Hepatocyte (in vitro differentiated cells): ENCODE measurements around the gene DNAH11. TPM values are rescaled to one million over a fixed set of nuclear protein-coding genes. Genes with fewer than 3 reads are reported as not detected.
"Not testable (repeated sequence)": the region's sequence is repeated elsewhere in the genome, so short reads cannot be mapped to it uniquely, and the experiment has no call there.

Source experiments
- DNase-seq: peaks from one replicate; pipeline ENCODE4 v3.0.0-alpha.2; 2016; ENCODE audit warnings: low spot score
- H2AFZ ChIP-seq: fragments of 200-600 bp; sonication (generic); 2 replicates; pipeline ENCODE4 v1.6.0; 2016; ENCODE audit warnings: antibody characterized with exemption, mild to moderate bottlenecking
- H3K27ac ChIP-seq: fragments of 200-600 bp; sonication (generic); 2 replicates; pipeline ENCODE4 v1.5.1; 2016; ENCODE audit warnings: mild to moderate bottlenecking
- H3K27me3 ChIP-seq: fragments of 200-600 bp; sonication (generic); 2 replicates; pipeline ENCODE4 v1.6.1; 2016
- H3K36me3 ChIP-seq: fragments of 200-600 bp; sonication (generic); replicated peaks from 2 replicates; pipeline ENCODE4 v1.5.1; 2016; ENCODE audit warnings: low read depth; ENCODE audit not compliant: insufficient read depth
- H3K4me1 ChIP-seq: fragments of 200-600 bp; sonication (generic); 2 replicates; pipeline ENCODE4 v1.5.1; 2016; ENCODE audit warnings: mild to moderate bottlenecking, moderate library complexity; ENCODE audit not compliant: insufficient read depth
- H3K4me2 ChIP-seq: fragments of 200-600 bp; sonication (generic); 2 replicates; pipeline ENCODE4 v1.6.0; 2016
- H3K4me3 ChIP-seq: fragments of 200-600 bp; sonication (generic); 2 replicates; pipeline ENCODE4 v1.5.1; 2016; ENCODE audit warnings: mild to moderate bottlenecking
- H3K79me2 ChIP-seq: fragments of 200-600 bp; sonication (generic); 2 replicates; pipeline ENCODE4 v1.6.0; 2017; ENCODE audit warnings: mild to moderate bottlenecking
- H3K9me2 ChIP-seq: fragments of 200-600 bp; sonication (generic); replicated peaks from 2 replicates; pipeline ENCODE4 v1.6.0; 2017; ENCODE audit warnings: mild to moderate bottlenecking; ENCODE audit not compliant: insufficient read depth
- H3K9me3 ChIP-seq: fragments of 200-600 bp; sonication (generic); 2 replicates; pipeline ENCODE4 v1.5.1; 2016; ENCODE audit warnings: low read depth, mild to moderate bottlenecking
- H4K20me1 ChIP-seq: fragments of 200-600 bp; sonication (generic); 2 replicates; pipeline ENCODE4 v1.6.0; 2016; ENCODE audit warnings: mild to moderate bottlenecking; ENCODE audit not compliant: insufficient read depth, poor library complexity, severe bottlenecking
- EZH2 ChIP-seq: fragments of 200-600 bp; sonication (generic); IDR thresholded peaks from 2 replicates; pipeline ENCODE4 v1.6.1; 2016; ENCODE audit warnings: antibody characterized with exemption, mild to moderate bottlenecking, borderline replicate concordance
- EZH2phosphoT487 ChIP-seq: fragments of 200-600 bp; sonication (generic); IDR thresholded peaks from one replicate; pipeline ENCODE4 v1.6.1; 2018; ENCODE audit warnings: antibody characterized with exemption, mild to moderate bottlenecking, low read depth, moderate library complexity; ENCODE audit not compliant: unreplicated experiment, severe bottlenecking
- WGBS: methylation state at CpG from one replicate; pipeline ENCODE4 v1.1.6; 2016; ENCODE audit warnings: low lambda C conversion rate; ENCODE audit errors: missing lambda C conversion rate; 5-methylcytosine and 5-hydroxymethylcytosine counted together
- polyA plus RNA-seq: library from polyadenylated mRNA; unstranded; fragments of >200 nt; fragmentation: Nextera tagmentation; extraction: Ambion mirVana; gene quantifications from 2 replicates; pipeline ENCODE4 v1.2.1, GENCODE V29; 2016
- total RNA-seq: library from RNA; depleted of rRNA; stranded (reverse); fragments of >200 nt; gene quantifications from 2 replicates; pipeline ENCODE4 v1.2.3, GENCODE V29; 2014
- TF ChIP-seq, protein P1 (sequence below): fragments of 200-600 bp; sonication (generic); IDR thresholded peaks from 2 replicates; pipeline ENCODE4 v1.5.1; 2016; ENCODE audit warnings: antibody characterized with exemption, mild to moderate bottlenecking; ENCODE audit not compliant: poor library complexity

Gene DNAH11
- total and polyA plus RNA-seq, 2 experiments from 2014 or later, result 0.43 to 1.3 TPM

GRCh38 chr7:21851559-21851967 is 308.7 kb downstream of the DNAH11 start:
- Histone ChIP-seq H3K27me3 (no peaks in the 10 kb centered on the region), H3K9me3 (no peaks in the 10 kb centered on the region), H3K4me1 (no peaks in the 10 kb centered on the region), H3K9me2 (no peaks in the 10 kb centered on the region), H2AFZ (no peak overlapping the region), H4K20me1 (no peaks in the 10 kb centered on the region), H3K36me3 (no peaks in the 10 kb centered on the region), H3K4me2 (no peak overlapping the region), H3K27ac (no peak overlapping the region), H3K4me3 (no peak overlapping the region), H3K79me2 (no peaks in the 10 kb centered on the region)
- no peak for DNase-seq
- TF ChIP-seq EZH2, result no peak
- 76% methylated on average over 6 of the region's 6 CpGs for WGBS

- WGBS, result 64% methylated on average over 7 of the region's 7 CpGs
- not testable (repeated sequence) for H3K9me3 ChIP-seq, H2AFZ ChIP-seq, H3K36me3 ChIP-seq, H3K9me2 ChIP-seq, H3K4me2 ChIP-seq, H3K27me3 ChIP-seq, H4K20me1 ChIP-seq, DNase-seq, H3K79me2 ChIP-seq, H3K27ac ChIP-seq, H3K4me3 ChIP-seq, H3K4me1 ChIP-seq
These were observed 322.9 kb downstream of the DNAH11 start for GRCh38 chr7:21865631-21866204.

- H3K36me3 ChIP-seq, result no peaks in the 10 kb centered on the region
- no peak overlapping the region for H3K4me2 ChIP-seq
- no peaks in the 10 kb centered on the region for H4K20me1 ChIP-seq
- no peaks in the 10 kb centered on the region for H3K79me2 ChIP-seq
- no peak for DNase-seq
- H3K27me3 ChIP-seq, result no peaks in the 10 kb centered on the region
- TF ChIP-seq EZH2phosphoT487 (no peak), EZH2 (no peak)
- TF ChIP-seq, protein P1, sequence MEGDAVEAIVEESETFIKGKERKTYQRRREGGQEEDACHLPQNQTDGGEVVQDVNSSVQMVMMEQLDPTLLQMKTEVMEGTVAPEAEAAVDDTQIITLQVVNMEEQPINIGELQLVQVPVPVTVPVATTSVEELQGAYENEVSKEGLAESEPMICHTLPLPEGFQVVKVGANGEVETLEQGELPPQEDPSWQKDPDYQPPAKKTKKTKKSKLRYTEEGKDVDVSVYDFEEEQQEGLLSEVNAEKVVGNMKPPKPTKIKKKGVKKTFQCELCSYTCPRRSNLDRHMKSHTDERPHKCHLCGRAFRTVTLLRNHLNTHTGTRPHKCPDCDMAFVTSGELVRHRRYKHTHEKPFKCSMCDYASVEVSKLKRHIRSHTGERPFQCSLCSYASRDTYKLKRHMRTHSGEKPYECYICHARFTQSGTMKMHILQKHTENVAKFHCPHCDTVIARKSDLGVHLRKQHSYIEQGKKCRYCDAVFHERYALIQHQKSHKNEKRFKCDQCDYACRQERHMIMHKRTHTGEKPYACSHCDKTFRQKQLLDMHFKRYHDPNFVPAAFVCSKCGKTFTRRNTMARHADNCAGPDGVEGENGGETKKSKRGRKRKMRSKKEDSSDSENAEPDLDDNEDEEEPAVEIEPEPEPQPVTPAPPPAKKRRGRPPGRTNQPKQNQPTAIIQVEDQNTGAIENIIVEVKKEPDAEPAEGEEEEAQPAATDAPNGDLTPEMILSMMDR, result no peak
- no peaks in the 10 kb centered on the region for H3K9me3 ChIP-seq
- no peak overlapping the region for H3K27ac ChIP-seq
- no peaks in the 10 kb centered on the region for H3K4me1 ChIP-seq
- H3K4me3 ChIP-seq, result no peak overlapping the region
- no peaks in the 10 kb centered on the region for H3K9me2 ChIP-seq
- 50% methylated on average over 1 of the region's 1 CpG for WGBS
- no peak overlapping the region for H2AFZ ChIP-seq
These were observed 323.9 kb downstream of the DNAH11 start for GRCh38 chr7:21866731-21867130.

DNA sequence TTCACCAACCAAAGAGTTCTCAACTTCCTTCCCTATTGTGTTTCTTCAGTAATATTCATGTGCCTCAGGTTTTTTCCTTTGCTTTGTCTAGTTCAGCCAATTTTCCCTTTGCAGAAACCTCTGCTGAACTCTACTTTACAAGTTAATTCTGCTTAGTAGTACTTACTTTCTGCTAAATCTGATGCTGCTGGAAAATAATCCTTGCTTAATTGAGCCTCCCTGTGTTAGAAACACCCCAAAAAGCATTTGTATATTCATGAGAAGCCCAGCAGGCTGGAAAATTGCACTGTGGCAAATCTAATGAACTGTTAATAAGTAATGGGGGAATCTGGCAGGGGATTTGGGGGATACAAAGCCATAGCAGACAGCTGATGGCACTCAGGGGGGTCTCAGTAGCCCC is 324.4 kb downstream of the DNAH11 start:
- Histone ChIP-seq H3K36me3 (no peaks in the 10 kb centered on the region), H3K27me3 (no peaks in the 10 kb centered on the region), H3K27ac (no peak overlapping the region), H3K79me2 (no peaks in the 10 kb centered on the region), H3K9me3 (no peaks in the 10 kb centered on the region), H3K4me3 (no peak overlapping the region), H3K4me2 (no peak overlapping the region), H2AFZ (no peak overlapping the region), H4K20me1 (no peaks in the 10 kb centered on the region), H3K9me2 (no peaks in the 10 kb centered on the region), H3K4me1 (no peaks in the 10 kb centered on the region)
- TF ChIP-seq, protein P1, result no peak
- no peak for TF ChIP-seq EZH2
- no peak for TF ChIP-seq EZH2phosphoT487
- DNase-seq, result no peak
